ENCODE data around the gene RARB.
A peak's percentile ranks its signal among the peaks of the same experiment; 100 is the strongest.

RARB gene

DNA sequence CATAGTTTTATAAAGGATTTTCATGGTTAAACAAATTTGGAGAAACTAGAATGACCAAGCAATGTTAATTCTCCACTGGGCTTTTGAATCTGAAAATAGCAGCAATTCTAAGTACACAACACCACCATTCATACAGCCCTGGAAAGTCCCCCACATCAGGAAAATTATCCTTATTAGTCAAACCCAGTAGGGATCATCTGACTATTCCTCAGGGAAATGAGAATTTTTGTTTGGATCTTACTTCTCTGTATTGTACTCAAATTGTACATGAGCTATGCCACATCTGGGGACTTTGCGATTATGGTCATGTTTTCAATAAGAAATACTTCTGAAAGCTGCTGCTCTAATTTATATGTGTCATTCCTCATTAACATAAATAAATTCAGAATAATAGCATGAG, 46.0 kb downstream of the RARB start:
- Mint-ChIP-seq H3K9me3 (no peaks in the 10 kb centered on the region), H3K36me3 (ENCODE audit: low read depth) (peaks cover 22% of the 10 kb centered on the region), H3K4me1 (peaks cover 45% of the 10 kb centered on the region), H3K4me3 (no peak overlapping the region), H3K27me3 (ENCODE audit: low read depth) (no peaks in the 10 kb centered on the region), H3K27ac (peak overlapping the region; percentile 54 to 82 (median 68))
- TF ChIP-seq, protein P1, sequence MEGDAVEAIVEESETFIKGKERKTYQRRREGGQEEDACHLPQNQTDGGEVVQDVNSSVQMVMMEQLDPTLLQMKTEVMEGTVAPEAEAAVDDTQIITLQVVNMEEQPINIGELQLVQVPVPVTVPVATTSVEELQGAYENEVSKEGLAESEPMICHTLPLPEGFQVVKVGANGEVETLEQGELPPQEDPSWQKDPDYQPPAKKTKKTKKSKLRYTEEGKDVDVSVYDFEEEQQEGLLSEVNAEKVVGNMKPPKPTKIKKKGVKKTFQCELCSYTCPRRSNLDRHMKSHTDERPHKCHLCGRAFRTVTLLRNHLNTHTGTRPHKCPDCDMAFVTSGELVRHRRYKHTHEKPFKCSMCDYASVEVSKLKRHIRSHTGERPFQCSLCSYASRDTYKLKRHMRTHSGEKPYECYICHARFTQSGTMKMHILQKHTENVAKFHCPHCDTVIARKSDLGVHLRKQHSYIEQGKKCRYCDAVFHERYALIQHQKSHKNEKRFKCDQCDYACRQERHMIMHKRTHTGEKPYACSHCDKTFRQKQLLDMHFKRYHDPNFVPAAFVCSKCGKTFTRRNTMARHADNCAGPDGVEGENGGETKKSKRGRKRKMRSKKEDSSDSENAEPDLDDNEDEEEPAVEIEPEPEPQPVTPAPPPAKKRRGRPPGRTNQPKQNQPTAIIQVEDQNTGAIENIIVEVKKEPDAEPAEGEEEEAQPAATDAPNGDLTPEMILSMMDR (IDR thresholded peaks at IDR 0.05; ENCODE audit: unreplicated experiment in 3 of 3): no peak

DNA sequence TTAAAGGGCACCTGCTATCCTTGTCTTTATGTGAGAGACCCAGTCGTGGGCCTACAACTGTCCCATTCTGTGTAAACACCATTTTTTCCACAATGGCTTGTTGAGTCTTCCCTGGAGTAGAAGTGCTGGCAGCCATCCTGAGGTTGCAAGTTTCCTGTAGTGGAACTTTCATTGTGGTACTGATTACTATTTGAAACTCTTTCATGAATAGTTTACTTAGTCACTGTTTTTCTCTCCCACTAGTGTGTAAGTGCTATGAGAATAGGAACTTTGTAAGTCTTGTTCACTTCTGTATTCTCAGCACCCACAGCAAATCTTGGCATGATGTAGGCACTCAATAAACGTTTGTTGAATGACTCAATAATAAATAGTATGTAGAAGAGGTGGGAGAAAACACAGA, 48.6 kb downstream of the RARB start:
- Mint-ChIP-seq H3K27ac (no peak overlapping the region), H3K4me3 (no peak overlapping the region), H3K9me3 (no peaks in the 10 kb centered on the region), H3K27me3 (ENCODE audit: low read depth) (no peaks in the 10 kb centered on the region), H3K4me1 (peaks cover 49% of the 10 kb centered on the region), H3K36me3 (ENCODE audit: low read depth) (peaks cover 23% of the 10 kb centered on the region)
- TF ChIP-seq, protein P1 (IDR thresholded peaks at IDR 0.05; ENCODE audit: unreplicated experiment in 3 of 3): no peak

DNA sequence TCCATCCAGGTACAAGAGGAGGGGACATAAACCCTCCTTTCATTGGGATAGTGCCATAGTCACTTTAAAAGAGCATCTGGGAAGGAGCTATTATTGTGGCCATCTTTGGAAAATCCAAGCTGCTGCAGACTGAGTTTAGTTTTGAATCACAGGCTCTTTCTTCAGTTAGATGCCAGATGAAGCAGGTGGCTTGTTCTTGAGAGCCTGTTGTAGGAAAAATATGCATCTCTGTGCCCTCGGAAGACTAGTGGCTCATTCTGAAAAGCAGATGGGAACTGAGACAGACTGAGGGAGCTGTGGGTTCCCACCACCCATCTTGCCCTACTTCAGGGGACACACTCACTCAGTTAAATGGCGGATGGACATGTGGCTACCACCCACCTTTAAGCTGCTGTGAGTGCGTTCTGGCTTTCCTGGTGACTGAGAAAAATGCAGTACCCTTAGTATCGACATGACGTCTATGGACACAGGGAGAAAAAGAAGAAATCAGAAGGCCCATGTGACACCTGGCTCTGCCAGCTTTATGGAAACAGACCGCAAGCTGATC, 50.2 kb downstream of the RARB start:
- Mint-ChIP-seq H3K4me3 (no peak overlapping the region), H3K27me3 (ENCODE audit: low read depth) (no peaks in the 10 kb centered on the region), H3K4me1 (peaks cover 41% of the 10 kb centered on the region), H3K27ac (peak overlapping the region; percentile 31 to 77 (median 32)), H3K9me3 (no peaks in the 10 kb centered on the region), H3K36me3 (ENCODE audit: low read depth) (peaks cover 23% of the 10 kb centered on the region)
- TF ChIP-seq, protein P1 (IDR thresholded peaks at IDR 0.05; ENCODE audit: unreplicated experiment in 3 of 3): no peak

DNA sequence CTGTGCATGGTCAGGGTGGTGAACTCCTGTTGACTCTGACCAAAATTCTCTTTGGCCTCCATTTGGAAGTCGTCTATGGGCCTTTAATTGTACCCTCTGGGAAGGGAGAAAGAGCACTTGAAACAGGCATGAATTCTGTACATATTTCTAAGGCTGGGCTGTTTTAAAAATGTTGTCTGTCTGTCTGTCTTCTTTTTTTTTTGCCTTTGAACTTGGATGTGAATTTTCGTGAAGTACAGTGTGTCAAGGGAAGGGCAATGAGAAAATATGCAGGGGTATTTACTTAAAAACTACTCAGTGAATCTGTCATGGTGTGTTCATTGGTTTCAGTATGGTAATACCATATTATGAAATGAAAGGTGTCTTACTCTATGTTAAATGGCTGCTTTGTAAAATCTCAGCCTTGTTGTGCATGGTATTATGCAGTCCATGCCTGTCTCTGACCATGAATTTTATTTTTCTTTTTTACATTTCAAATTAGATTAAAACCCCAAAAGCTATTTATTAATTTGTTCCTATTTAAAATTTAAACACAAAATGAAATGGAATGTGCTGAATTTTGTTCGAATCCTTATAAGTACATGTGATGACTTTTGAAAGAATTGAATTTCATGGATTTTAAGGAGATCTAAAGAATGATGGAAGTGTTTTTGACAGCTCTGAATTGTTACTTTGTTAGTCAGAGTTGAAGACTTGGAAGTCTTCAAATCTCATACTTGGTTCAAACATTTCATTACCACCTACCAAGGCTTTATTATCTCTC, 51.1 kb downstream of the RARB start:
- H3K27me3 Mint-ChIP-seq (ENCODE audit: low read depth): no peaks in the 10 kb centered on the region
- H3K4me3 Mint-ChIP-seq: no peak overlapping the region
- H3K9me3 Mint-ChIP-seq: no peaks in the 10 kb centered on the region
- peaks cover 41% of the 10 kb centered on the region for H3K4me1 Mint-ChIP-seq
- peak overlapping the region; percentile 32 to 77 (median 46) for H3K27ac Mint-ChIP-seq
- TF ChIP-seq, protein P1 (IDR thresholded peaks at IDR 0.05; ENCODE audit: unreplicated experiment in 3 of 3): no peak
- peaks cover 23% of the 10 kb centered on the region for H3K36me3 Mint-ChIP-seq (ENCODE audit: low read depth)

DNA sequence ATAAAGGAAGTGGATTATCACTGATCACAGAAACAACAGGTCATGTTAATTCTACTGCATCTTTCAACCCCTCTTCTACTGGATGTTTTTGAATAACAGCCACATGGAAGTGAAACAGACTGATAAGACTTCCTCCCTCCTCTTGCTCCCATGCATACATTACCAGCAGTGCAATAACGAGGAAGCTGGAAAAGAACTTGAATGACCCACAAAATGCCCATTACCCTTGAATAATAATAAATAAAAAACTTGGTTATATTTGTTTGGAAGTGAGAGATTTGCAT, 51.6 kb downstream of the RARB start:
- no peak overlapping the region for H3K4me3 Mint-ChIP-seq
- peaks cover 46% of the 10 kb centered on the region for H3K4me1 Mint-ChIP-seq
- H3K36me3 Mint-ChIP-seq (ENCODE audit: low read depth): peaks cover 23% of the 10 kb centered on the region
- H3K27me3 Mint-ChIP-seq (ENCODE audit: low read depth): no peaks in the 10 kb centered on the region
- TF ChIP-seq, protein P1 (IDR thresholded peaks at IDR 0.05; ENCODE audit: unreplicated experiment in 3 of 3): no peak
- H3K27ac Mint-ChIP-seq: peak overlapping the region in 2 of 3 experiments; percentile 46 to 77
- H3K9me3 Mint-ChIP-seq: no peaks in the 10 kb centered on the region

DNA sequence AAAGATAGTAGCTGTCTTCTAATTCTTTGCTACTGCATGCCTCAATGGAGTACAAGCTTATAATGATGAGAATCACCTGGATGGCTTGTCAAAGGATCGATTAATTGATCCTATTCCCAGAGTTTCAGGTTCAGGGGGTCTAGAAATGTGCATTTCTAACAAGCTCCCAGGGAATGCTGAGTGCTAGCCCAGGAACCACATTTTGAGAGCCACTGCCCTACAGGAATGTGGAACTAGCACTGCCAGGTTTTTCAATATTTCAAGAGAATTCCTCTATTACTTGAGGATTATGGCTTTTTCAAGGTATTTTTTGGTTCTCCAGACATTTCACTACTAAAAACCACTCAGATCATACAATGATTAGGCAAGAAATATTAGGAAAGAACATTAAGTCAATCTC, 52.7 kb downstream of the RARB start:
- Mint-ChIP-seq H3K9me3 (no peaks in the 10 kb centered on the region), H3K4me3 (no peak overlapping the region), H3K27me3 (ENCODE audit: low read depth) (no peaks in the 10 kb centered on the region), H3K27ac (no peak overlapping the region), H3K36me3 (ENCODE audit: low read depth) (peaks cover 19% of the 10 kb centered on the region), H3K4me1 (peaks cover 56% of the 10 kb centered on the region)
- TF ChIP-seq, protein P1 (IDR thresholded peaks at IDR 0.05; ENCODE audit: unreplicated experiment in 3 of 3): no peak
